Measurements from ENCODE around the gene PLCB1.

- TF ChIP-seq CTCF (IDR thresholded peaks at IDR 0.05; ENCODE audit: borderline replicate concordance, extremely low read depth, low read length, poor library complexity, severe bottlenecking) (no peak), EZH2 (IDR thresholded peaks at IDR 0.05; ENCODE audit: borderline replicate concordance, low read depth, low read length, severe bottlenecking) (no peak)
Measured at GRCh38 chr20:8388707-8389106, 256.6 kb downstream of the PLCB1 start.
